ENCODE results near the gene CRYGS.
"Not testable (repeated sequence)": the region's sequence is repeated elsewhere in the genome, so short reads cannot be mapped to it uniquely, and the experiment has no call there.

CRYGS gene

GRCh38 chr3:186515125-186515524 lies 29.1 kb downstream of the CRYGS start:
- no peak for DNase-seq

- DNase-seq = no peak
Observed at GRCh38 chr3:186514296-186515002, 29.7 kb downstream of the CRYGS start.

DNA sequence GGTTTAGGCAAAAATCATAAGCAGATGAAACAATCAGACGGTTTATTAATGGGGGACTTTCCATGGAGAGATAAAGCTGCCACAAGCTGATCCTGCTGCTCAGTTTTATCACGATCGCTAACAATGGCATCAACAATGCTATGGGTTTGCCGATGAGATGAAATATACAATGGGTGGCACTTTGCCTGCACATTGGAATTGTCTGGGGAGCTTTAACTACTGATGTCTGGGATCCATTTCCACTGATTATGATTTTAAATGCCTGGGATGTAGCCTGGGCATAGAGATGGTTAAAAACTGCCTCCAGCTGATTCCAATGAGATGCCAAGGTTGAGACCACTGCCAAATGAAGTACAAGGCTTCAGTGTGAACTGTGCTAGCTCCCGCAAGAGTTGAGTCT lies 30.8 kb downstream of the CRYGS start:
- DNase-seq = no peak

GRCh38 chr3:186512570-186513302 lies 31.4 kb downstream of the CRYGS start:
- DNase-seq = no peak

DNA sequence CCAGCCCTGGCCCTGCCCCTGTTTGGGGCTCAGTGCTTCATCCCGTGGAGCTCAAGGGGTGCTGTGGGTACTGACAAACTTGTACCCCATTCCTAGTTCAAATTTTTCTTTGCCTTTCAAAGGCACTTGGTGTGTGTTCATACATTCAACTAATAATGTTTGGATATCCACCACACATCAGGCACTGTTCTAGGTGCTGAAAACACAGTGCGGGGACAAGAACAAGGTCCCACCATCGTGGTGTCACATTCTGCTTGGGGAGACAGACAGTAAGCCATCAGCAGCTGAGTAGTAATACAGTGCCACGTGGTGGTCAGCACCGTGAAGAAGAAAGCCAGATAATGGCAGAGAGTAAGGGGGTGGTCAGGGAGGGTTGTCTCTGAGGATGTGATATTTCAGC lies 32.5 kb downstream of the CRYGS start:
- no peak for DNase-seq

DNA sequence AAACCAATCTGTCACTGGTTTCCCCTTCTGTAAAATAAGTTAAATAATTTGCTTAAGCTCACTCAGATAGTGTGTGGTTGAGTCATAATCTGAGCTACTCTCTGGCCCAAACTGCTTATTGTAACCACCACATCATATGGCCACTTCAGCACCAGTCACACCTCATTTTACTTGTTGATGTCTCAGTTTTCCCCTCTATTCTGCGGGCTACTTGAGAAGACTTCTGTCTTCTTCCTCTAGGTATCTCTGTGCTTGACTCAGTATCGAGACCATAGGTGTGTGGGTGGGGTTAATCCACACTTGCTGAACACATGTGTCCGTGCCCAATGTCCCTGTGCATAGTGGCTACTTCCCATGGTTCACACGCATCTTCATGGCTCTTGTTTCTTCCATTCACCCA lies 32.9 kb downstream of the CRYGS start:
- no peak for DNase-seq

DNA sequence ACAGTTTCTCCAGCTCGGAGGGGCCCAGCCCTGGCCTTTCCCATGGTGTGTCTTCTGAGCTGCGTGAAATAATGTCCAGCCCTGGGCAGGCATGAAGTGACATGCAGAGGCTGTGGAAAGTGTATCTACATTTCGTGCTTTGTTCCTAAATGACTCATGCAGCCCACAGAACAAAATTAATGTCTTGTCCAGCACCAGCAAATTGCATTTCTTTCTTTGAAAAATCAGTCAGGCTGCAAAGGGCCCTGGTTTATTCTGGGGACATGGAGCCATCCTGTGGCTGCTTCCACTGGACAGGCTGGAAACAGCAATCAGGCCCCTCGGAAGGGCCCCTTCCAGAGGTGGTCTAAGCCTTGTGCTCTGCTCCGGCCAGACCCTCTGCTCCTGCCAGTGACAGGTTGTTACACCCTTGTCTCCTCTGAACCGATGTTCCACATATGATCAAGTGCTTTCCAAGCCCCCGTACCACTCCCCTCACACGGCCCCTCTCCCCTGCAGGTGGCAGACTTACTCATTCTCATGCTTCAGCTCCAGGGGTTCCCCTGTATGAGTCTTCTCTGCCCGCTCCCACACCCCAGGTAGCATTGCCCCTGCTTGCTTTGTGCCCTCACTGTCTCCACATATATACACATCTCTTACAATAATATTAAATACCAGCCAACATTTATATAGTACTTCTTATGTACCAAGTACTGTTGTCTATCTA lies 33.7 kb downstream of the CRYGS start:
- no peak for DNase-seq

DNA sequence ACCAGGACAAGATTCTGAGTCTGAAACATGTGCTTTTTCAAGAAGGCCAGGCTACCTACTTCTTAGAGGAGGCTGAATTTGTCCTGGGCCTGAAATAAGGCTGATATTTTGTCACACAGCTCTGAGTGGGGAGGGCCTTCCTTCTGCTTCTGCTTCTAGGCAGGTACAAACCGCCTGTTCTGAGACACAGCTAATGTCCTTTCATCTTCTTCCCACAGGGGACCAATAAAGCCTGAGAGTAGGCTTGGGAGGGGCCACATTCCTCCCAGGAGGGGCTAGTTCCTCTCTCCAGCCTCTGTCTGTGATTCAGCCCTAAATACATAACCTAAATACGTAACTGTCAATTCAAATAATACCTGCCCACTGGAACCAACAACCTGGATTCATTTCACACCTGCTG lies 34.8 kb downstream of the CRYGS start:
- DNase-seq = peak; percentile 85

DNA sequence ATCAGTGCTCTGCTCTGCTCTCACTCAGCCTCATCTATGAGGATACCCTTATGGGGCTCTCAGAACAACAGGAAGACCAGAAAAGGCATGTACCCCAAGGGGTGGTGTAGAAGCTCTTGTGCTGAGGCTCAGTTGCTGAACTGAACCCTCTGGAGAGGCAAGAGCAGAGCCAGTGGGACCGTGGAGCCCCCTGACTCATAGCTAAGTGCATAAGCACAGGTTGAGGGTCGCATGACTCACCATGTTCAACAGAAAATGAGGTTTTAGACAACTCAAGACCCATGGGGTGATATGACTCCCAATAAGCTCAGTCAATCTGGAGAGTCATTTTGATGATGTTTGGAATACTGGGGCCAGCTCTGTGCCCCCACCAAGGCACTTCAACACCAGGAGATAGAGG lies 37.3 kb downstream of the CRYGS start:
- DNase-seq = no peak

- DNase-seq = no peak
Observed at GRCh38 chr3:186506191-186506739, 37.9 kb downstream of the CRYGS start.

DNA sequence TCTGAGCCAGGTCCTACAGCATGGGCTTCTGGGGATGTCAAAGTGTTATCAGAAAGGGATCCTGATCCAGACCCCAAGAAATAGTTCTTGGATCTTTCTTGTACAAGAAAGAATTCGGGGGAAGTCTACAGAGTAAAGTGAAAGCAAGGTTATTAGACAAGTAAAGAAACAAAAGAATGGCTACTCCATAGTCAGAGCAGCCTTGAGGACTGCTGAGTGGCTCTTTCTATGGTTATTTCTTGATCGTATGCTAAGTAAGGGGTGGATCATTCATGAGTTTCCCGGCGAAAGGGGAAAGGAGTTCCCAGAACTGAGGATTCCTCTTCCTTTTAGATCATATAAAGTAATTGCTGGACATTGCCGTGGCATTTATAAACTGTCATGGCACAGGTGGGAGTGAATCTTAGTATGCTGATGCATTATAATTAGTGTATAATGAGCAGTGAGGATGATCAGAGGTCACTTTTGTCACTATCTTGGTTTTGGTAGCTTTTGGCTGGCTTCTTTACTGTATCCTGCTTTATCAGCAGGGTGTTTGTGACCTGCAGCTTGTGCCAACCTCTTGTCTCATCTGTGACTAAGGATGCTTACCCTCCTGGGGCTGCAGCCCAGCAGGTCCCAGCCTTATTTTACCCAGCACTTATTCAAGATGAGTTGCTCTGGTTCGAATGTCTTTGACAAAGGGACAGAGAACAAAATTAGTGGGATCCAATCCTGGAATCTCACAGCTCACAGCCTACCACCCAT lies 41.0 kb downstream of the CRYGS start:
- no peak for DNase-seq

DNA sequence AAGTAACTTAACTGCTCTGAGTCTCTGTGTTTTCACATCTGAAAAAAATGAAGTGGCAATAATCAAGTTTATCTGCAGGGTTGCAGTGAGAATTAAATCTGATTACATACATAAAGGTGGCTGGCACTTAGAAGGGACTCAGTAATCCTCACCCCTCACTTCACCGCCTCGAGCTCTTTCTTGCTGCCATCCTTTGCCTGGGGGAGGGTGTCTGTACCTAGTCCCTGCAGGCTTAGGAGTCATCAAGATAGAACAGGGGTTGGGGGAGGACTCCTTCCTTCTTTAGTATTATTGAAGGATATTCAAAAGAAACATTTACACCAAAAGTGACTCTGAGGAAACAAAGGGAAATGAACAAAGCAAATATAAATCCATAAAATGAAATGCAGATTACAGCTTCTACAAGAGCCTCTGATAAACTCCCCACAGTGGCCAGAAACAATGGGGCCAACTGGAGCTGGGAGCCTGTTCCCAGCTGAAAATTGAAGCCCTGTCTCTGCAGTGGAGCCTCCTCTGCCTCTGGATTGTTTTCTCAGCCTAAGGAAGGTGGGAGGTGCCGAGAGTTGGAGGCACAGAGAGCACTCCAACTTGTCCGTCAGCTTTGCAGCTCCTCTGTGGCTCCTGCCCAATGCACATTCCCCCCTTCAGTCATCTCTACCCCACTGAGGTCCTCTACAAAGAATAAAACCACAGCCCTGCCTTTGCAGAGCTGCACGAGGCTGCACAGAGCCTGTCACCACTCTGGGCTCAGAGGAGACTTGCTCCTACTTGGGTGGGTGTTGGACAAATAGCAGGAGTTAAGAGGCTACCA lies 41.8 kb downstream of the CRYGS start:
- DNase-seq = peak; percentile 26

GRCh38 chr3:186499949-186500348 lies 44.2 kb downstream of the CRYGS start:
- not testable (repeated sequence) for DNase-seq

- DNase-seq = not testable (repeated sequence)
Observed at GRCh38 chr3:186498022-186498421, 46.2 kb downstream of the CRYGS start.

DNA sequence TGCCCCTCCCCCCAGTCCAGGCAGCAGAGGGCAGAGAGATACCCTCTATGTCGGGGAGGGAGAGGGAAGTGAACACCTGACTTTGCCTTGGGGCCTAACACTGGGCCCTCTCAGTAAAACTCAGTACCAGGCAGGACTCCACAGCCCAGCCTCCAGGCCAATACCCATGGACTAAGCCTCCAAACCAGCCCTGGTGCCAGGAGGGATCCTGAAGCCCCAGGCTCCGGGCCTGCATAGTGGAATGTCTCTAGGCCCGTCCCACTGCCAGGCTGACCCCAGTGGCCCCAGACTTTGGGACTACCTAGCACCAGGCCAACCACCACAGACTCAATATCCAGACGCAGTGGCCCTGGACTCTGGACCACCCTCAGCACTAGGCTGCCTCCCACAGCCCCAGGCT lies 46.6 kb downstream of the CRYGS start:
- DNase-seq = no peak

GRCh38 chr3:186496635-186497034 lies 47.5 kb downstream of the CRYGS start:
- DNase-seq = no peak

DNA sequence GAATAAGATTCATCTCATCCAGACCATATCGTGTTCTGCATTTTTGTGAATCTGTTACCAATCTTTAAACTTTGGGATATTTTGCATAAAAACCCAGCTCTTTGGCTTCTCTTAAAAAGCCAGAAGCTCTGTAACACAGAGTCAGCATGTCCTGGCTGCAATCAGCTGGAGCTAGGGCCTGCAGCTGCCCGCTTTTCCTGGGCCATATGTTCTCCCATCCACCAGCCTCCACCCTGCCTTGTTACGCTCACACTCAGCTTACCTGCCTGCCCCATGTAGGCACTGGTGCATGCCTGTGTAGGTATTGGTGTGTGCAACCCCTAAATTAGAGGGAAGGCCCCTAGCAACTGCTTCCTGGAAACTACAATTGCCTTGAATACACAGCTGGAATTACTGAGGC lies 48.2 kb downstream of the CRYGS start:
- no peak for DNase-seq

DNA sequence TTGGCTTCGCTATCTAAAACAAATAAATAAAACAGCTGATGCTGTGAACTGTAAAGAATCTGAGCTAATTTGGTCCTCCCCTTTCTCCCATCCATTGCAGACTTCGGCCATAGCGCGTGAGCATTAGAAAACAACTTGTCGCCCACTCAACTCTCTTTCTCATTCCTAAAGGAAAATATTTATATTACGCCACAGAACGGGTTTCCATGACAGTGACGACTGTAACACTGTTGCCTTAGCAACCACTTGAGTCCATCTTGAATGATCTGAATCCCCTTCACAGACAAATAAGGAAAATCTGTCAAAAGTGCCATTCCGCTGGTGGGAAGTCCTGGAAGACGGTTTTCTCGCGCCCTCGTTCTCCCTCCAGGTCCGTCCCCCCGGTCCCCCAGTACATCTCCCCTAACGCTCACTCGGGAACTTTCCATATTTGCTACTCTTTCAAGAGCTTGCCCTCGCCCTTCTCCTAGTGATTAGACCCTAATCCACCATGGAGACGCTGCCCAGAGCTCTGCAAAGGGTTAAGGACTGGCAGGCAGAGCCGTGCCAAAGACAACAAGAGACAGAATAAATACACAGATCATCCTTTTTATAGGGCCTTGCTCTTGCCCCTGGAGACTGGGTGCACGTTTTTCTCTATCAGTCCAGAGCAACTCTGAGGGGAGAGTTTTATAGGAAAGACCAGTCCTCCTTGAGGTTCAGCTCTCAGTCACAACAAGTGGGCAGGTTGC lies 50.5 kb downstream of the CRYGS start:
- no peak for DNase-seq

GRCh38 chr3:186492385-186492984 lies 51.7 kb downstream of the CRYGS start:
- DNase-seq = no peak

- no peak for DNase-seq
Observed at GRCh38 chr3:186489507-186489906, 54.7 kb downstream of the CRYGS start.

Data from NCI-H187 treated with DMSO at 0.1 percent for 48 hours (cell line).